Activated naive CD4-positive, alpha-beta T cell treated with anti-CD3 and anti-CD28 coated beads, Interleukin-2, amount 50 U/mL, for 72 hours (primary cell): ENCODE results near the gene TFAP2E. TPM values are rescaled to one million over a fixed set of nuclear protein-coding genes. Genes with fewer than 3 reads are reported as not detected.
"Not testable (repeated sequence)": the region's sequence is repeated elsewhere in the genome, so short reads cannot be mapped to it uniquely, and the experiment has no call there.

ENCODE experiments used
- ATAC-seq, 2 donors: fragments of 150-1000 bp; cut with Tn5 transposase; 2 replicates each; pipeline ENCODE4 v1.10.0; 2021; ENCODE audit warnings: mild to moderate bottlenecking in 2 of 2, moderate library complexity in 2 of 2
- DNase-seq, 2 donors: peaks; one replicate each; pipeline ENCODE4 v3.0.0; 2021 to 2022; ENCODE audit warnings: low spot score in 2 of 2
- H3K27ac Mint-ChIP-seq, 2 donors: one replicate each; pipeline ENCODE4 v1.8.0; 2022; ENCODE audit warnings: mild to moderate bottlenecking in 2 of 2, mixed read lengths in 2 of 2
- H3K36me3 Mint-ChIP-seq, 2 donors: one replicate each; pipeline ENCODE4 v1.8.0; 2022; ENCODE audit warnings: mixed read lengths in 2 of 2
- H3K9me3 Mint-ChIP-seq, 2 donors: one replicate each; pipeline ENCODE4 v1.8.0; 2022; ENCODE audit warnings: mixed read lengths in 2 of 2
- total RNA-seq, 2 donors: library from RNA; stranded (reverse); gene quantifications; one replicate each; pipeline ENCODE4 v1.2.3, GENCODE V29; 2022

Gene TFAP2E
- total RNA-seq, 2 donors from 2014 or later: 0.47 to 0.93 TPM

- H3K36me3 Mint-ChIP-seq: no peaks in the 10 kb centered on the region
- H3K27ac Mint-ChIP-seq: peak overlapping the region; percentile 51 to 82
- no peaks in the 10 kb centered on the region for H3K9me3 Mint-ChIP-seq
- ATAC-seq (peak; percentile 78 to 92), DNase-seq (peak; percentile 57 to 71)
Observed at GRCh38 chr1:35577071-35577998, 4.2 kb downstream of the TFAP2E start.

- ATAC-seq (no peak), DNase-seq (no peak)
- H3K27ac Mint-ChIP-seq: no peak overlapping the region
- H3K9me3 Mint-ChIP-seq: no peaks in the 10 kb centered on the region
- H3K36me3 Mint-ChIP-seq: no peaks in the 10 kb centered on the region
Observed at GRCh38 chr1:35580949-35581388, 7.9 kb downstream of the TFAP2E start.

DNA sequence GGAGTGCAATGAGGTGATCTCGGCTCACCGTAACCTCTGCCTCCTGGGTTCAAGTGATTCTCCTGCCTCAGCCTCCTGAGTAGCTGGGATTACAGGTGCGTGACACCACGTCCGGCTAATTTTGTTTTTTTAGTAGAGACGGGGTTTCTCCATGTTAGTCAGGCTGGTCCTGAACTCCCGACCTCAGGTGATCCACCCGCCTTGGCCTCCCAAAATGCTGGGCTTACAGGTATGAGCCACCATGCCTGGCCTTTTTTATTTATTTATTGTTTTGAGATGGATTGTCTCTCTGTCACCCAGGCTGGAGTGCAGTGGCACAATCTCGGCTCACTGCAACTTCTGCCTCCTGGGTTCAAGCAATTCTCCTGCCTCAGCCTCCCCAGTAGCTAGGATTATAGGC, 8.5 kb downstream of the TFAP2E start:
- H3K36me3 Mint-ChIP-seq, H3K9me3 Mint-ChIP-seq, ATAC-seq, H3K27ac Mint-ChIP-seq, DNase-seq: not testable (repeated sequence)

DNA sequence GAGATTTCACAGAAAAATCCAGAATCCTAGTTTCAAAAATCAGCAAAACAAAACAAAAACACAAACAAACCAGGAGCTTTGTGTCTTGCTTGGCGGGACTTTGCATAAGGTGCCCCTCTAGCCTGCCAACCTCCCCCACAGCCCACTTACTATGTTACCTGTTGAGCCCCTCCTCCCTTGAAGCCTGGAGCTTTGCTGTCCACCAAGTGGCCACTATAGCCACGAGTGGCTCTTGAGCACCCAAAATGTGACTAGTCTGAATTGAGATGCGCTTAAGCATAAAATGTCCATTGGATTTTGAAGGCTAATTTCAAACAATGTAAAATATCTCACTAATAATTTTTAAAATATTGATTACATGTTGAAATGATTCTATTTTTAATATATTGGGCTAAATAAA, 12.2 kb downstream of the TFAP2E start:
- Mint-ChIP-seq H3K9me3 (no peaks in the 10 kb centered on the region), H3K36me3 (no peaks in the 10 kb centered on the region), H3K27ac (no peak overlapping the region)
- DNase-seq (no peak), ATAC-seq (no peak)

GRCh38 chr1:35585805-35586204, 12.7 kb downstream of the TFAP2E start:
- not testable (repeated sequence) for H3K27ac Mint-ChIP-seq, H3K9me3 Mint-ChIP-seq, H3K36me3 Mint-ChIP-seq, ATAC-seq, DNase-seq

DNA sequence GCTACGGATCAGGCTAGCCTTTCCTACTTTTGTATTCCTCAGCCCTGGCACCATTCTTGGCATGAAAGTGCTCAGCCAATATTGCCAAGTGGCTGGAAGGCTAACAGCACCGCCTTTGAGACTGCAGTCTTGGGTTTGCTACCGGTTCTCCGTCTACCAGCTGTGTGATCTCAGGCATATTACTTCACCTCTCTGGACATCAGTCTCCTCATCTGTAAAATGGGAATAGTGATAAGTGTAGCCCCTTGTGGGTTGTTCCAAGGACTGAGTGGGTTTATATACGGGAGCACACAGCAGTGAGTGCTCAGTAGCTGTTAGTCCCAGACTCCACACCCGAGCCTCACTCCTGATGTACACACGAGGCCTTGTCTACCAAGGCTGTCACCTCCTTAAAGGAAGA, 13.7 kb downstream of the TFAP2E start:
- ATAC-seq (no peak), DNase-seq (no peak)
- no peak overlapping the region for H3K27ac Mint-ChIP-seq
- H3K9me3 Mint-ChIP-seq: no peaks in the 10 kb centered on the region
- no peaks in the 10 kb centered on the region for H3K36me3 Mint-ChIP-seq

GRCh38 chr1:35587736-35588135, 14.6 kb downstream of the TFAP2E start:
- H3K36me3 Mint-ChIP-seq: no peaks in the 10 kb centered on the region
- no peaks in the 10 kb centered on the region for H3K9me3 Mint-ChIP-seq
- H3K27ac Mint-ChIP-seq: no peak overlapping the region
- DNase-seq (no peak), ATAC-seq (no peak)

DNA sequence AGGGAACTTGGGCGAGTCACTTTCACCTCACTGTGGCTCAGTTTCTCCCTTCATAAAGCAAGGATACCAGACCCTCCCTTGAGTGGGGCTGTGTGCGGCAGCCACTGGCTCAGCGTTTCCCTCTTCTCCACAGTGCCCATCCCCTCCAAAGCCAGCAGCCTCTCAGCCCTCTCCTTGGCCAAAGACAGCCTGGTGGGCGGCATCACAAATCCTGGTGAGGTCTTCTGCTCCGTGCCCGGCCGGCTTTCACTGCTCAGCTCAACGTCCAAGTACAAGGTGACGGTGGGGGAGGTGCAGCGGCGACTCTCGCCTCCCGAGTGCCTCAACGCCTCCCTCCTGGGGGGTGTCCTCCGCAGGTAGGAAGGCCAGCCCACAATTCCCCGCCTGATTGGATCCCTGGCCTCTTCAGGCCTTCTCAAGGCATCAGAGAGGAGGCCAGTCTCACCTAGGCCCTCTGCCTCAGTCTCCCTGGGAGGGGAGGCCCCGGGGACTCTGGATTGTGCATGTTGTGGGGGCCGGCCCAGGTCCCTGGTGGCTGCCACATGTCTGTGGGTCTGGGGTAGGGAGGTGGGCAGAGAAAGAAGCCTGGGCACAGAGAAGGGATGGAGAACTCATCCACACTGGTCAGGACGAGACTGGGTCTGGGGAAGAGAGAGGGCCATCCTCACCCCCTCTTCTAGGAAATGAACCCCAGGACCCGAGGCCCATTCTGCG, 15.2 kb downstream of the TFAP2E start:
- no peak for ATAC-seq
- Mint-ChIP-seq H3K27ac (no peak overlapping the region), H3K36me3 (no peaks in the 10 kb centered on the region), H3K9me3 (no peaks in the 10 kb centered on the region)
- DNase-seq: no peak

DNA sequence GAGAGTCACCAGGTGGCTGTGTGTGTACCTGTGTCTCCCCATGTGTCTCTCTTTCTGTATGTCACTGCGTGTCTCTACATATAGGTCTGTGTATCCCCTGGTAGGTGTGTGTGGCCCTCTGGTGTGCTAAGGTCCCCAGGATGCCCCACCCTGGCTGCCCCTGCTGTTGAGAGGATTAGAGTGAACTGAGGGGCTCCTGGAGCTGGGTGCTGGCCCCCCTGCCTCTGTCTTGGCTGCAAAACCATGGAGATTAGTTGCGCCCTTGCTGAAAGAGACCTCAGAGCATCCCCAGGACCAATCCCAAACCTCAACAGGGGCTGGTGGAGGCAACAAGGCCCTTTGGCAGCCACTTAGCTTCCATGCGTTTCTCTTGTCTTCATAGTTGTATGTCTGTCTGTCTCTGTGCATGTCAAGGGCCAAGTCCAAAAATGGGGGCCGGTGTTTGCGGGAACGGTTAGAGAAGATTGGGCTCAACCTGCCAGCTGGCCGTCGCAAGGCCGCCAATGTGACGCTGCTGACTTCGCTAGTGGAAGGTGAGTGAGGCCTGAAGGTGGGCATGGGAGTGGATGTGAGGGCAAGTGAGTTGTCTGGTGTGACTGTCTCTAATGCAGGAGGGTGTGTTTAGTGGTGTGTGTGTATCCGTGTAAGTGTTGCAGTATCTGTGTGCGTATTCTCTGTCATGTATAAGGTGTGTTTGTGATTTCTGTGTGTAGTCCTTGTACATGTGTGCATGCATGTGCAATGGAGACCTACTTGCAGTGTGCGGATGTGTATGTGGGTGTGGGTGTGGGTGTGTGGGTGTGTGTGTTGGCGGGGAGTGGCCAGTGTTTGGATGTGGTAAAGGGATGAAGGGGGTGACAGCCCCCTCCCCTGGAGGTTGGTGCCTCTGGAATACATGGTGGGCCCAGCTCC, 16.7 kb downstream of the TFAP2E start:
- Mint-ChIP-seq H3K36me3 (no peaks in the 10 kb centered on the region), H3K27ac (no peak overlapping the region), H3K9me3 (no peaks in the 10 kb centered on the region)
- ATAC-seq (no peak), DNase-seq (no peak)

- Mint-ChIP-seq H3K27ac (no peak overlapping the region), H3K36me3 (no peaks in the 10 kb centered on the region), H3K9me3 (no peaks in the 10 kb centered on the region)
- ATAC-seq (no peak), DNase-seq (no peak)
Observed at GRCh38 chr1:35590476-35591040, 17.4 kb downstream of the TFAP2E start.

DNA sequence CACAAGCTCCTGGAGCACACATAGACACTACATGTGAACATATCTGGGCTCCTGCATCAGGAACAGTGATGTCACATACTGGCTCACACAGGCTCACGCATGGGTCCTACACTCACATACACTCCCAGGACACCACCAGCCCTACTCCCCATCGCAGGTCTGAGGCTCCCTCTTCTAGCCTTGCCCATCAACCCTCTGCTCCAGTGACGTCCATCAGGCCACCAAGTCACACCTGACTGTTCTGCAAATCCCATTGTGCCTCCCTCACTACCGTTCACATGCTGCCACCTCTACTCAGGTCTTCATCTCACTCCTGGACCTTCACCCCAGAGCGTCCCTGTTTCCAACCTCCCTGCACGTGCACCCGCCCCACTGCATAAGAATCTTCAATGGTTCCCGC, 18.1 kb downstream of the TFAP2E start:
- H3K36me3 Mint-ChIP-seq: no peaks in the 10 kb centered on the region
- no peak for ATAC-seq
- H3K9me3 Mint-ChIP-seq: no peaks in the 10 kb centered on the region
- H3K27ac Mint-ChIP-seq: peak overlapping the region in 1 of 2 donors; percentile 13
- DNase-seq: no peak

DNA sequence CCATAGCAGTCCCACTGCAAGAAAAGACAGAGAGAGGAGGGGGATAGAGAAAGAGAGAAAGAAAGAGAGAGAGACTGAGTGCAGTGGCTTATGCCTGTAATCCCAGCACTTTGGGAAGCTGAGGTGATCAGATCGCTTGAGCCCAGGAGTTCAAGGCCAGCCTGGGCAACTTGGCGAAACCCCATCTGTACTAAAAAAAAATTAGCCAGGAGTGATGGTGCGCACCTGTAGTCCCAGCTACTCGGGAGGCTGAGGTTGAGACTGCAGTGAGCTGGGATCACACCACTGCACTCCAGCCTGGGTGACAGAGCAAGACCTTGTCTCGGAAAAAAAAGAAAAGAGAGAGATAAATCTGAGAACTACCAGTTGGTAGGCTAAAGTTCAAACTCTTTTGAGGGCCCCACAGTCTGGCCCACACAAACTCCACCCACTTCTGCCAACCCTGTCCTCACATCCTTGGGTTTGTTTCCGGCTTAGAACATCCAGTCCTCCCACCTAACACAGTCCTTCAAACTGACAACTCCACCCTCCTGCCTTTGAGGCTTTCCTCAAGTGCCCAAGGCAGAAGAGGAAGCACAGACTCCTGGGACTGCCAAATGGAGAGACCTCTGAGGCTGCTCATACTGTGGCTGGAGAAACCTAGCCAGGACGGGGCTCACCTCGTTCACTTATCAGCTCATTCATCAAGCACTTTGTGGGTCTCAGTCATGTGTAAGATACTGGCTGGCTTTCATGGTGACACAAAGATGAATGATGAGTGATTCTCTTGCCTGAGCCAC, 20.1 kb downstream of the TFAP2E start:
- ATAC-seq (peak; percentile 30 to 61), DNase-seq (no peak)
- H3K36me3 Mint-ChIP-seq: no peaks in the 10 kb centered on the region
- no peak overlapping the region for H3K27ac Mint-ChIP-seq
- no peaks in the 10 kb centered on the region for H3K9me3 Mint-ChIP-seq

DNA sequence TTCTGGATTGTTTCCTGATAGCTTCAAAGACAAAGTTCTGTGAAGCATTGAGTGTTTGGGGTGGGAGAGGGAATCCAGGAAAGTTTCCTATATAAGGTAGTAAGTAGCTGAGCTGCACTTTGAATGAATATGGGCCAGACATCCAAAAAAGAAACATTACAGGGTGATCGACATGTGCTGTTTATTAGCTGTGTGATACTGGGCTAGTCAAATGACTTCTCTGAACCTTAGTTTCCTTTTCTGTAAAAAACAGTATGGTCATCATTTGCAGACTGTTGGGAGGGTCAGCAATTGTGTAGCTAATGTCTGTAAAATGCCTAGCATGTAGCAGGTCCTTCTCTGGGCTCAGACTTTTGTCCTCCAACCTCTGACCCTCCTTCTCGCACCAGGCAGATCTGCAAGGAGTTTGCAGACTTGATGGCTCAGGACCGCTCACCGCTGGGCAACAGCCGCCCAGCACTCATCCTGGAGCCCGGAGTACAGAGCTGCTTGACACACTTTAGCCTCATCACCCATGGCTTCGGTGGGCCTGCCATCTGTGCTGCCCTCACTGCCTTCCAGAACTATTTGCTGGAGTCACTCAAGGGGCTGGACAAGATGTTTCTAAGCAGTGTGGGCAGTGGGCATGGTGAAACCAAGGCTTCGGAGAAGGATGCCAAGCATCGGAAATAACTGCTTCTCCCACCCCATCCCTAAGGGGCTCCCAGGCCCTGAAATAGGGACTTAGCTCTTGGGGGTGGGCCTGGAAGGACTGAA, 21.1 kb downstream of the TFAP2E start:
- ATAC-seq: no peak
- no peaks in the 10 kb centered on the region for H3K36me3 Mint-ChIP-seq
- H3K27ac Mint-ChIP-seq: no peak overlapping the region
- DNase-seq: no peak
- H3K9me3 Mint-ChIP-seq: no peaks in the 10 kb centered on the region

DNA sequence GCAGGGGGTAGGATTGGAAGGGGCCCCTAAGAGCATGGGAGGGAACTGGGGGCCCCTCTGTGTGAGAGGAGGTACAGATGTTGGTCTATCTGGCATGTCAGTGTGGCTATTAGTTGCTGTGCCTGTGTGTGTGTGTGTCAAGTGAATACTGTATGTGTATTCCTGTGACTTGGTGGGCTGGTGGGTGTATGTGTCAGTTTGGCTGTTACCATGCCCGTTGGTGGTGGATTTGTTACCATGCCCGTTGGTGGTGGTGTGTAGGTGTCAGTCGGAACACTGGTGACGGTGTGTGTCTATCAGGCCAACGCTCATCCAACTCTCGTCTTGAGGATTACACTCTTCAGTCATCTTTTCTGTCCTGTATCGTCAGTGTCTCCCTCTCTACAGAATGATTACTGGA, 22.6 kb downstream of the TFAP2E start:
- Mint-ChIP-seq H3K27ac (no peak overlapping the region), H3K36me3 (no peaks in the 10 kb centered on the region), H3K9me3 (no peaks in the 10 kb centered on the region)
- ATAC-seq: no peak
- no peak for DNase-seq

GRCh38 chr1:35597870-35598269, 24.8 kb downstream of the TFAP2E start:
- H3K9me3 Mint-ChIP-seq: no peaks in the 10 kb centered on the region
- ATAC-seq (no peak), DNase-seq (no peak)
- H3K27ac Mint-ChIP-seq: no peak overlapping the region
- no peaks in the 10 kb centered on the region for H3K36me3 Mint-ChIP-seq
